RPMI7951 (cell line): ENCODE data around the gene NDST4. TPM values are rescaled to one million over a fixed set of nuclear protein-coding genes. Genes with fewer than 3 reads are reported as not detected.
"Not testable (repeated sequence)": the region's sequence is repeated elsewhere in the genome, so short reads cannot be mapped to it uniquely, and the experiment has no call there.

Experiments used
- DNase-seq: peaks from one replicate; pipeline ENCODE4 v3.0.0-alpha.2; 2012; ENCODE audit warnings: low read depth
- total RNA-seq: library from RNA; depleted of rRNA; stranded (reverse); fragments of >200 nt; shearing (Covaris generic); gene quantifications from 2 replicates; pipeline ENCODE4 v1.2.3, GENCODE V29; 2014

Gene NDST4
- total RNA-seq, 1 experiment from 2014 or later: not detected

DNA sequence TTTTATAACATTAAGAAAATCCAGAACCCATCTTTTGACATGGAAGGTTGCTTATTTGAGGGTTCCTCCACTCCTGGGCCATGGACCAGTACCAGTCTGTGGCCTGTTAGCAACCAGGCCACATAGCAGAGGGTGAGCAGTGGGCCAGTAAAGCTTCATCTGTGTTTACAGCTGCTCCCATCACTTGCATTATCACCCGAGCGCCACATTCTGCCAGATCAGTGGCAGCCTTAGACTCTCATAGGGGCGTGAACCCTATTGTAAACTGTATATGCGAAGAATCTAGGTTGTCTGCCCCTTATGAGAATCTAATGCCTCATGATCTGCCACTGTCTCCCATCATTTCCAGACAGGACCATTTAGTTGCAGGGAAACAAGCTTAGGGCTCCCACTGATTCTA lies 58.6 kb downstream of the NDST4 start:
- no peak for DNase-seq

- no peak for DNase-seq
Observed at GRCh38 chr4:115053313-115053712, 60.1 kb downstream of the NDST4 start.

DNA sequence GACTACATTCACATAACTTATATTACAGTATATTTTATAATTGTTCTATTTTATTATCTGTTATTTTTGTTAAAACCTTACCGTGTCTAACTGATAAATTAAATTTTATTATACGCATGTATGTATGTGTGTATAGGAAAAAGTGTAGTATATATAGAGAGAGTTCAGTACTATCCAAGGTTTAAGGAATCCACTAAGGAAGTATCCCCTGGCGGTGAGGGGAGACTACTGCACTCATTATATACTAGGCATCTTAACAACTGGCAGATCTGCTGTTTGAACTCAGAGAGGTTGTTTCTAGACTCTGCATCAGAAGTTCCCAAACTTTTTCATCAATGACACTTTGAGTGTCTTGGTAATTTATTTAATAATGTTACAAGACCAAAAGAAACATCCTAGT lies 70.9 kb downstream of the NDST4 start:
- DNase-seq: no peak

DNA sequence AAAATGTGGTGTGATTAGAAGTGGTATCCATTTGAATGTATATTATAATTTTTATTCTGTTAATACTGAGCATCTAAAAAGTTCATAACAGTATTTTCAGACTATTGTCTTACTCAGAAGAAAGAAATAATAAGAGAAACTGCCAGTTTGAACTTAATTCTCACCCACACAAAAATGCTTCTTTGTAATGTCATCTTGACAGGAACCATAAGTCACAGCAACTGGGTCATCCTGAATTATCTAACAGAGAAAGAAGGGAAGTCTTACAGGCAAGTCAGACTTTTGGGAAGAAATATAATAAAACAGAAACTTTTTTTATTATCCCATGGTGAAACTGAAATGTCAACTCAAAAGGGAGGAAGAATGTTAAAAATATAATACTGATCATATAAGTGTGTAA lies 83.1 kb downstream of the NDST4 start:
- DNase-seq: no peak

- no peak for DNase-seq
Observed at GRCh38 chr4:115028682-115029410, 84.6 kb downstream of the NDST4 start.

- no peak for DNase-seq
Observed at GRCh38 chr4:114999880-115000279, 113.5 kb downstream of the NDST4 start.

DNA sequence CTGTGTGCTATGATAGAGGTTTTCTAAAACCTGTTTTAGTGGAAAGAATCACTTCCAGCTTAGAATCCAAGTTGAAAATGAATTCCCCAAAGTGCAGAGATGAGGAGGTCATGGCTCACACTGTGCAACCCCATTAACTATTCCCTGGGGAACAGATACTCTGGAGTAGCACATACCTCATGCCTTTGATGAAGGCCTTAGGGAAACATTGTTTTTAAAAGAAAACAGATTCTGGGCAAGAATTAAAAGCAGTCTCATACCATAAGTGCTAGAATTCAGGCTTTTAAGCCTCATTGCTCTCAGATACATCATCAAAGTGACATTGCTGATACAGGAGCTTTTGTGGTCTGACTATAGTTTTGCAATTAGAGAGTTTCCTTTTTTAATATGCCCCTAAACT lies 115.1 kb downstream of the NDST4 start:
- DNase-seq: no peak

- DNase-seq: no peak
Observed at GRCh38 chr4:114997576-114998247, 115.7 kb downstream of the NDST4 start.

GRCh38 chr4:114986133-114986532 lies 127.3 kb downstream of the NDST4 start:
- DNase-seq: no peak

GRCh38 chr4:114980932-114981708 lies 132.3 kb downstream of the NDST4 start:
- DNase-seq: no peak

DNA sequence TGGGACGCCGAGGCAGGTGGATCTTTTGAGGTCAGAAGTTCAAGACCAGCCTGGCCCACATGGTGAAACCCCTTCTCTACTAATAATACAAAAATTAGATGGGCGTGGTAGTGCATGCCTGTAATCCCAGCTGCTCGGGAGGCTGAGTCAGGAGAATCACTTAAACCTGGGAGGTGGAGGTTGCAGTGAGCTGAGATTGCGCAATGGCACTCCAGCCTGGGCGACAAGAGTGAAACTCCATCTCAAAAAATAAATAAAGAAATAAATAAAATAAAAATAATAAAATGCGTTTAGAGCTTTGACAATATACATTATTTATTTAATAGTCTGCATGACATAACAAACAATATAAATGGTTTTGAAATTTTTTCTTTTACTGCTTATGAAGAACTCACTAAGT lies 133.0 kb downstream of the NDST4 start:
- DNase-seq: not testable (repeated sequence)

GRCh38 chr4:114976901-114977300 lies 136.5 kb downstream of the NDST4 start:
- DNase-seq: no peak

GRCh38 chr4:114964026-114964425 lies 149.4 kb downstream of the NDST4 start:
- no peak for DNase-seq

GRCh38 chr4:114945616-114946015 lies 167.8 kb downstream of the NDST4 start:
- no peak for DNase-seq

DNA sequence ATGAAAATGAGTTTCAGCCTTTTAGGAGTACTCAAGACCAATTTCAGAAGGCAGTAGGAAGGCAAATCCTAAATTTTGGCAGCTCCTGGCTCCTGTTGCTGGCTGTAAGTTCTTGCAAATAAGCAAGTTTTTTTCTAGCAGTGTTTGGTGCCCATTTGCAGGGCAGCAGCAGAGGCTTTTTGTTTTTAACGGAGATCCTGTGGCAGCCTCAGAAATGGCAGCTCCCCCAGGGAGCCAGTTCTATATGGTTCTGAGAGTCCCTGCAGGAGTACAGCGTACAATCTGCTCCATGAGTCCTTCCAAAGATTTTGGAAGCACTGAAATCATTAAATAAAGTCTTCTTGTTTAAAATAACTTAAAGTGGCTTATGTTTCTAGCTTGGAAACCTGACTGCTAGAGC lies 171.9 kb downstream of the NDST4 start:
- DNase-seq: no peak

GRCh38 chr4:114927881-114928280 lies 185.5 kb downstream of the NDST4 start:
- no peak for DNase-seq

- no peak for DNase-seq
Observed at GRCh38 chr4:114926583-114926982, 186.8 kb downstream of the NDST4 start.

DNA sequence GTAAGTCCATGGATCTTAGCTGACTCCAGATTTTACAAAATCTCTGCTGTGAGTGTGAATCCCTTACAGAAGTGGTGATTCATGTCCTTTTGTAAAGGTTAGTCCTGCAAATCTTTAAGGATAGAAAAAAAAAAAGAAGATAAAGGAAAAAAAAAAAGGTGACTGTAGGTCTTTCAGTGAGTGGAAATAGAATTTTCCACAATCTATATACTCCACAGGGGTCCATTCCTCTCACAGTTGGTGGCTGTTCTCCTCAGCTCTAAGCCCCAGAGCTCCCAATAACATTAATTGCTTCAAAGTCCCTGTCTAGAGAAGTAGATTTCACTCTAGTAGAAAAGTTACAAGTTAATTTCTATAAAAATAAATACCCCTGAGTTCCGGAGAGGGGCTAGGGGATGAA lies 189.1 kb downstream of the NDST4 start:
- no peak for DNase-seq

DNA sequence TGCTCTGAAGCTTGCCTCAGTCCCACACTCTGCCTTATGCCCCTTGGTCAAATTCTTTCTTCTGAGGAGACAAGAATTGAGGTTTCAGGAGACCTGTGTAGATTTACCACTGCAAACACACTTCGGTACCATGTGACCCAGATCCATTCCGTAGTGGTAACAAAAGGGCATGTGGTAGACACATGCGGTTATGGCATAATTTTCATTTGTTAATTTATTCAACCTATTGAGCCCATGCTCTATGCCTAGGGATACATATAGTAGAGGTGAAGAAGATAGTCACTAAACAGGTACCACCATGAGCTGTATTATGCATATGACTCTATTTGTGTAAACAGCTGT lies 190.9 kb downstream of the NDST4 start:
- no peak for DNase-seq

DNA sequence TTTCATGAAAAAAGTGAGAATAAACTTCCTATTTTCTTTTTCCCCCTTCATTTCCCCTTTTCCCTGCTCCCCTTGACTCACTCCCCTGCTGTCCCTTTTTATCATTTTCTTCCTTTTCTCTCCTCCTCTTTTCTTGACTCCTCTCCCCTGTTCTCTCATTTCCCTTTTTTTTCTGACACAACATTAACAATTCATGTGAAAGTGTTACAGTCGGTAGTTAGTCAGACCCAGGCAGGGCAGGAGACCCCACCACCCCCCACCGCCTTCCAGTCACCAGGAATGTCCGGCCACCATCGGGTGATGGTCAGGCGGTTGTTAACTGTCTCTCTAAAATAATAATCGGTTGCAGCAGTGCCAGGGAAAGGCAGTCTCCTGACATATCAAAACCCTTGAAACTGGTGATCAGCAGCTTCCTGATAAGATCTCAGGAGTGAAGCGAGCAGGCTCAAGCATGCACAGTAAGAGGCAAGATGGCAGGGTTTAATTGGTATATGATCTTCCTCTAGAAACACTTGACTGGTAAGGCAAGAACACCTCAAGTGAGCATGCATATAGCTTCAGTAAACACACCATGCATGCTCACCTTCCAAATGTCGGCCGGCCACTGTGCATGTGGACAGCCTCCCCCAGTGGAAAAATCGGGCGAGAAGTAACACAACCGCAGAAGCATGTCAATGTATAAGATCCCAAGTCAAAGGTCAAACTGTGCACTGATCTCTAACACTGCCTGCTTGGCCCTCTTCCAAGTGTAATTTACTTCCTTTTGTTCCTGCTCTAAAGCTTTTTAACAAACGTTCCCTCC lies 191.4 kb downstream of the NDST4 start:
- no peak for DNase-seq

- no peak for DNase-seq
Observed at GRCh38 chr4:114921191-114921590, 192.2 kb downstream of the NDST4 start.

DNA sequence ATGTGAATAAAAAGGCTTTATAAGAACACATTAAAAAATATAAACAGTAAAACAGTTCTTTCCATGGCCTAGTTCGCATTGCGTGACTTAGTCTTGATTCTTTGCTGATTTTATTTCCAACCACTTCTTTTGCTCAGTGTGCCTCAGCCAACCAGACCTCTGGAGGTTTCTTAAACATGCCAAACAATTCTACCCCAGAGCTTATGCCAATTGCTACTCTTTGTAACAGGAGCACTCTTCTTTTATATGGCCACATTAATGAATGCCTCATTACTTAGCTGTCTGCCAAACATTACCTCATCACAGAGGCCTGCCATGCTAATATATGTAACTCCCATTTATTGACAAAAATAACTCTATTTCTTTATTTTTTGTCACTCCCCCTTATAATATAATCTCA lies 202.3 kb downstream of the NDST4 start:
- DNase-seq: no peak
